Esophagus (tissue), 2 donors: ENCODE data around the gene IL17REL. TPM values are rescaled to one million over a fixed set of nuclear protein-coding genes. Genes with fewer than 3 reads are reported as not detected.

Experiments
- H3K27ac ChIP-seq, 2 donors: one replicate each; pipeline ENCODE4 v1.5.1; 2013; ENCODE audit warnings: low read depth in 2 of 2, mild to moderate bottlenecking in 2 of 2, inconsistent platforms in 1 of 2, low read length in 1 of 2, moderate library complexity in 1 of 2
- H3K27me3 ChIP-seq, 2 donors: one replicate each; pipeline ENCODE4 v1.6.1; 2013; ENCODE audit warnings: low read length in 2 of 2, control low read depth in 1 of 2, mild to moderate bottlenecking in 1 of 2; ENCODE audit not compliant: insufficient read depth in 2 of 2, control insufficient read depth in 1 of 2
- H3K36me3 ChIP-seq, 2 donors: one replicate each; pipeline ENCODE4 v1.6.1; 2013; ENCODE audit warnings: low read length in 1 of 2; ENCODE audit not compliant: control insufficient read depth in 2 of 2, insufficient read depth in 2 of 2
- H3K4me1 ChIP-seq, 2 donors: one replicate each; pipeline ENCODE4 v1.6.1; 2013; ENCODE audit warnings: low read length in 1 of 2; ENCODE audit not compliant: control insufficient read depth in 2 of 2, insufficient read depth in 2 of 2
- H3K4me3 ChIP-seq, 2 donors: one replicate each; pipeline ENCODE4 v1.5.1; 2013; ENCODE audit warnings: low read length in 2 of 2, mild to moderate bottlenecking in 2 of 2, low read depth in 1 of 2, moderate library complexity in 1 of 2
- H3K9me3 ChIP-seq, 2 donors: one replicate each; pipeline ENCODE4 v1.6.1; 2013; ENCODE audit warnings: mild to moderate bottlenecking in 2 of 2, low read depth in 1 of 2, low read length in 1 of 2, moderate library complexity in 1 of 2; ENCODE audit not compliant: control insufficient read depth in 2 of 2, insufficient read depth in 1 of 2
- WGBS, 2 donors: extraction: QIAGEN DNeasy Blood & Tissue Kit; methylation state at CpG; one replicate each; pipeline ENCODE4 v1.1.7; 2013; 5-methylcytosine and 5-hydroxymethylcytosine counted together
- polyA plus RNA-seq, 2 donors: library from polyadenylated mRNA; stranded (reverse); fragments of 200-250 nt; gene quantifications; one replicate each; pipeline ENCODE4 v1.2.3, GENCODE V29; 2013
- donor health status: healthy with polysubstance abuse.
- donor health status: Bipolar disorder and iron deficiency.

The IL17REL gene
- polyA plus RNA-seq, 2 donors = not detected

DNA sequence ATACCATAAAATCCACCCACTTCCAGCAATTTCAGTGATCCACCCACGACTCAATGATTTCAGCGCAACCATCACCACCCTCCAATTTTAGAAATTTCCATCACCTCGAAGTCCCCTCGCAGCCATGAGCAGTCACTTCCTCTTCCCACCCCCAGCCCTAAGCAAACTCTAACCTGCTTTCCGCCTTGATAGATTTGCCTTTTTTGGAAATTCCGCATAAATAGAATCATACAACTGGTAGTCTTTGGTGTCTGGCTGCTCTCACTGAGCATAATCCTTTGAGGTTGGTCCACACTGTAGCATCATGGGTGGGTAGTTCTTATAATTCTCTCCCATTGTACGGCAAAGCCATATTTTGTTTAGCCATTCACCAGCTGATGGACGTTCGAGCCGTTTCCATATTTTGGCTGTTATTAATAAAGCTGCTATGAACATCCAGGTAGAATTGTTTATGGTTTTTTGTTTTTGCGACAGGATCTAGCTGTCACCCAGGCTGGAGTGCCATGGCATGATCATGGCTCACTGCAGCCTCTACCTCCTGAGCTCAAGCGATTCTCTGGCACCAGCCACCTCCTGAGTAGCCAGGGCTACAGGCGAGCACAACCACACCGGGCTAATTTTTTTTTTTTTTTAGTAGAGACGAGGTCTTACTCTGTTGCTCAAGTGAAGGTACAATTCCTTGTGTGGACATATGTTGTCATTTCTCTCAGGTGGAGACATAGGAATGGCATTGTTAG is 36.0 kb downstream of the IL17REL start:
- Histone ChIP-seq H3K4me3 (no peak overlapping the region), H3K27me3 (no peaks in the 10 kb centered on the region), H3K27ac (no peak overlapping the region), H3K4me1 (peaks cover 0 to 10% of the 10 kb centered on the region in 2 donors), H3K36me3 (no peaks in the 10 kb centered on the region), H3K9me3 (no peaks in the 10 kb centered on the region)
- WGBS, 2 donors = 52 to 57% methylated on average over 15 of the region's 15 CpGs

GRCh38 chr22:49975543-49976389 is 36.8 kb downstream of the IL17REL start:
- 29 to 39% methylated on average over 12 to 17 of the region's 17 CpGs for WGBS, 2 donors
- Histone ChIP-seq H3K4me1 (peaks cover 0 to 16% of the 10 kb centered on the region in 2 donors), H3K4me3 (no peak overlapping the region), H3K36me3 (no peaks in the 10 kb centered on the region), H3K9me3 (no peaks in the 10 kb centered on the region), H3K27me3 (no peaks in the 10 kb centered on the region), H3K27ac (peak overlapping the region in 1 of 2 donors; percentile 33)

DNA sequence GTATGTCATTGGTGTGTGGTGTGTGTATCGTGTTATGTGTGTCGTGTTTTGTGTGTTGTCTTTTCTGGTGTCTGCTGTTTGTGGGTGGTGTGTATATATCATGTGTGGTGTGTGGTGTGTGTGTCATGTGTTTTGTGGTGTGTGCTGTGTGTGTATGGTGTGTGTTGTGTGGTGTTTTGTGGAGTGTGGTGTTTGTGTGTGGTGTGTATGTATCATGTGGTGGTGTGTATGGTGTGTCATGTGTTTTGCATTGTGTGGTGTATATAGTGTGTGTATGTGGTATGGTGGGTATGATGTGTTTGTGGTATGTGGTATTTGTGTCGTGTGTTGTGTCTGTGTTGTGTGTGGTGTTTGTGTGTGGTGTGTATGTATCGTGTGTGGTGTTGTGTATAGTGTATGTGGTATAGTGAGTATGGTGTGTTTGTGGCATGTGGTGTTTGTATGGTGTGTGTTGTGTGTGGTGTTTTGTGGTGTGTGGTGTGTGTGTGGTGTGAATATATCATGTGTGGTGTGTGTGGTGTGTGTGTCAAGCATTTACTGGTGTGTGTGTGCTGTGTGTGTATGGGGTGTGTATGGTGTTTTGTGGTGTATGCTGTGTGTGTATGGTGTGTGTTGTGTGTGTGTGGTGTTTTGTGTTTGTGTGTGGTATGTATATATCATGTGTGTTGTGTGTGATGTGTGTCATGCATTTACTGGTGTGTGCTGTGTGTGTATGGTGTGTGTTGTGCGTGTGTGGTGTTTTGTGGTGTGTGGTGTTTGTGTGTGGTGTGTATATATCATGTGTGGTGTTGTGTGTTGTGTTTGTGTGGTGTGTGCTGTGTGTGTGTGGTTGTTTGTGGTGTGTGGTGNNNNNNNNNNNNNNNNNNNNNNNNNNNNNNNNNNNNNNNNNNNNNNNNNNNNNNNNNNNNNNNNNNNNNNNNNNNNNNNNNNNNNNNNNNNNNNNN is 39.3 kb downstream of the IL17REL start:
- Histone ChIP-seq H3K27me3 (no peaks in the 10 kb centered on the region), H3K36me3 (no peaks in the 10 kb centered on the region), H3K4me1 (peaks cover 0 to 33% of the 10 kb centered on the region in 2 donors), H3K27ac (no peak overlapping the region), H3K9me3 (no peaks in the 10 kb centered on the region), H3K4me3 (no peak overlapping the region)
- WGBS, 2 donors = 82 to 90% methylated on average over 5 of the region's 5 CpGs

- no peak overlapping the region for H3K4me3 ChIP-seq
- no peak overlapping the region for H3K27ac ChIP-seq
- no peaks in the 10 kb centered on the region for H3K27me3 ChIP-seq
- 47 to 50% methylated on average over 28 to 45 of the region's 45 CpGs for WGBS, 2 donors
- H3K36me3 ChIP-seq = peaks cover 0 to 3% of the 10 kb centered on the region in 2 donors
- H3K9me3 ChIP-seq = no peaks in the 10 kb centered on the region
- H3K4me1 ChIP-seq = peaks cover 0 to 33% of the 10 kb centered on the region in 2 donors
Observed at GRCh38 chr22:49972163-49973017, 40.2 kb downstream of the IL17REL start.

DNA sequence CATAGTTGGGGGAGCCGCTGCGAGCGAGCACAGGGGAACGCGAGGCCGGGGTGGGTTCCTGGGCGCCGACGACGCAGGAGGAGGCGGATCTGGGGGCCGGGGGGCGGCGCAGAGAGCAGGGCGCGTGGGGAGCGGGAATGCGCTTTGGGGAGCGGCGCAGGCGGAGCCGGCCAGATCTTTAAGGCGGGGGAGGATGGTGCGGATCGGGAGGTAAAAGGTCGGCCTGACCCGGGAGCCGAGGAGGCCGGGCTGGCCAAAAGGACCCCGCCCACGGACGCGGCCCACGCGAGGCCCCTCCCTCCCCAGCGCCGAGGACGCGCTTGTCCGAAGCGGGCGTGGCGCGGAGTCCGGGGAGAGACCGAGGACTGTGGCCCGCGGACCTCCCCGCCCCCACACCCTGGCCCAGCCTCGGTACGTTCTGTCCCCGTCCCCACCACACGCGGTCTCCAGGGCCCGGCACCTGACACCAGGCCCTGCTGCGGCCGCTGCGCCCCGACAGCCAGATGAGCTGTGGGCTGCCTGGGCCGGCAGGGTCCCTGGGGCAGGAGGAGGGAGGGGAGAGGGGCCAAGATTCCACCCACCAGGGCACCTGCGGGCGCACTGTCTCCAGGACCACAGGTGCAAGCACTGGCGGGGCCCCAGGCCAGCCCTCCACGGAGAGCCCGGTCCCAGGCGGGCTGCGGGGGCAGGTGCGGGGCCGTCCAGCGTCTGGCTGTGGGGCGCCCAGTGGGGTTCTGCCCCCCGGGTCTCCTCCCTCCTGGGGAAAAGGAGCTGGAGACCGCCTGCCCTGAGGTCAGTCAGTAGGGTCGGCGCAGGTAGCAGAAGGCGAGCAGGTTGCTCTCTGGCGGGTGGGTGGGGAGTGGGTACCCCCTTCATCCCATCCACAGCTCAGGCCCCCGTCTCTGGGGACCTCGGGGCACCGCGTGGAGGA is 41.1 kb downstream of the IL17REL start:
- no peaks in the 10 kb centered on the region for H3K9me3 ChIP-seq
- H3K4me3 ChIP-seq = peak overlapping the region; percentile 46 to 49
- peaks cover 0 to 3% of the 10 kb centered on the region in 2 donors for H3K36me3 ChIP-seq
- H3K27me3 ChIP-seq = no peaks in the 10 kb centered on the region
- peak overlapping the region; percentile 80 to 90 for H3K27ac ChIP-seq
- H3K4me1 ChIP-seq = peaks cover 0 to 36% of the 10 kb centered on the region in 2 donors
- 4 to 9% methylated on average over 49 to 81 of the region's 81 CpGs for WGBS, 2 donors

- WGBS, 2 donors = 7 to 8% methylated on average over 32 of the region's 32 CpGs
- H3K36me3 ChIP-seq = peaks cover 0 to 3% of the 10 kb centered on the region in 2 donors
- no peaks in the 10 kb centered on the region for H3K27me3 ChIP-seq
- peak overlapping the region; percentile 46 to 49 for H3K4me3 ChIP-seq
- peak overlapping the region; percentile 80 to 90 for H3K27ac ChIP-seq
- peaks cover 0 to 35% of the 10 kb centered on the region in 2 donors for H3K4me1 ChIP-seq
- no peaks in the 10 kb centered on the region for H3K9me3 ChIP-seq
Observed at GRCh38 chr22:49970528-49971231, 41.9 kb downstream of the IL17REL start.

DNA sequence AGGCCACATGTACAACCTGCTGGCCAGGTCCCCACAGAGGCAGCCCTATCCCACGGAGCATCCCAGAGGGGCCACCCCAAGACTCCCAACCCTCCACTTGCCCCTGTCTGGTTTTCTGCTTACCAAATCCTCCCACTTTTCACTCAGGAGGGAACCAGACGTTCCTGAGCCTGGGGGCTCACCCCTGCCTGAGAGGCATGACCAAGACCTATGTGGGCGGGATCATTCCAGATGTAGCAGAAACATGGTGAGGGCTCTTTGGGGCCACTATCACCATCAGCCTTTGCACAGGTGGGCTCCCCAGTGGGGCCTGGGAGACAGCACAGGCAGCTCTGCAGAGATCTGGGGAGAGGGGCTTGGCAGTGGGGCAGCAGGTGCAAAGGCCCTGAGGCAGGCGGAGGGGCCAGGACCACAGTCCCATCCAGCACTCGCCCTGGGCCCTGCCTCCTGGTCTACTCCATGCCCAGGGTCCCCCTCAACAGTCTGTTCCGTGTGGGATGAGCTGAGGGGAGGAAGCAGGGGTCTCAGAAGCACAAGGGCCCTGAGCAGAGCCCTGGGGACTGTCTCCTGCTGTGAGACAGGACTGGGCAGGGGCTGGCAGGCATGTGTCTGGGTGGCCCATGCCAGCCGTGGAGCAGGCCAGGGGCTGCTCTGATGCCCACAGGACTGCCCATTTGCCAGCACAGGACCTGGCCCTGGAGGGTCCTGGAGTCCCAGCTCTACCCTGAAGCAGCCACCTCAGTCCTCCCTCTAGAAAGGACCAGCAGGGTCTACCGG is 42.6 kb downstream of the IL17REL start:
- 79 to 81% methylated on average over 8 of the region's 8 CpGs for WGBS, 2 donors
- Histone ChIP-seq H3K4me3 (no peak overlapping the region), H3K27me3 (no peaks in the 10 kb centered on the region), H3K27ac (peak overlapping the region; percentile 36 to 65), H3K9me3 (no peaks in the 10 kb centered on the region), H3K36me3 (peaks cover 0 to 5% of the 10 kb centered on the region in 2 donors), H3K4me1 (peaks cover 0 to 31% of the 10 kb centered on the region in 2 donors)
